Caco-2 (cell line): ENCODE results near the gene SGCD. TPM values are rescaled to one million over a fixed set of nuclear protein-coding genes. Genes with fewer than 3 reads are reported as not detected.

Experiments used
- BruUV-seq: library from RNA; stranded (reverse); fragments of 400-500 nt; replicated peaks from 2 replicates; lab custom pipeline; 2021; lab: Mats Ljungman, UMichigan
- CTCF ChIA-PET: fragments of 300-600 bp; sonication (Branson Sonifier 250); formaldehyde crosslinking; loops from one replicate; lab custom pipeline; 2022; ENCODE audit warnings: antibody characterized with exemption; lab: Charles Lee
- POLR2A ChIA-PET: fragments of 300-600 bp; sonication (Branson Sonifier 250); formaldehyde crosslinking; loops from one replicate; lab custom pipeline; 2022; ENCODE audit warnings: antibody characterized with exemption; lab: Charles Lee
- DNase-seq, 2 experiments: peaks; one replicate each; pipeline versions ENCODE4 v3.0.0 to v3.0.0-alpha.2; 2020 to 2022
- H3K27me3 ChIP-seq: replicated peaks from 2 replicates; pipeline ENCODE4 v1.6.0; 2011; ENCODE audit warnings: low read length; ENCODE audit not compliant: control insufficient read depth, insufficient read depth
- H3K36me3 ChIP-seq: 2 replicates; pipeline ENCODE4 v1.5.1; 2011; ENCODE audit warnings: low read length; ENCODE audit not compliant: control insufficient read depth, insufficient read depth
- H3K4me1 ChIP-seq: fragments of 250-450 bp; sonication (Bioruptor Pico); 2 replicates; pipeline ENCODE4 v1.5.1; 2020; ENCODE audit warnings: mild to moderate bottlenecking
- H3K4me3 ChIP-seq: 2 replicates; pipeline ENCODE4 v1.5.1; 2011; ENCODE audit warnings: low read depth, mild to moderate bottlenecking, control low read depth, low read length
- H3K9me3 ChIP-seq: fragments of 250-450 bp; sonication (Bioruptor Pico); 2 replicates; pipeline ENCODE4 v1.5.1; 2020; ENCODE audit warnings: mild to moderate bottlenecking, moderate library complexity
- H3K27ac Mint-ChIP-seq: one replicate; pipeline ENCODE4 v1.8.0; 2022; ENCODE audit warnings: mixed read lengths; ENCODE audit not compliant: unreplicated experiment
- H3K27me3 Mint-ChIP-seq: one replicate; pipeline ENCODE4 v1.8.0; 2022; ENCODE audit warnings: mixed read lengths; ENCODE audit not compliant: insufficient read depth, unreplicated experiment
- H3K36me3 Mint-ChIP-seq: one replicate; pipeline ENCODE4 v1.8.0; 2022; ENCODE audit warnings: mild to moderate bottlenecking, mixed read lengths; ENCODE audit not compliant: insufficient read depth, unreplicated experiment
- H3K4me1 Mint-ChIP-seq: one replicate; pipeline ENCODE4 v1.8.0; 2022; ENCODE audit warnings: low read depth, mixed read lengths; ENCODE audit not compliant: unreplicated experiment
- H3K4me3 Mint-ChIP-seq: one replicate; pipeline ENCODE4 v1.8.0; 2022; ENCODE audit warnings: mild to moderate bottlenecking, moderate library complexity, mixed read lengths; ENCODE audit not compliant: unreplicated experiment
- H3K9me3 Mint-ChIP-seq: one replicate; pipeline ENCODE4 v1.8.0; 2022; ENCODE audit warnings: mixed read lengths; ENCODE audit not compliant: unreplicated experiment
- intact Hi-C: fragments of 100-400 bp; cut with micrococcal nuclease; formaldehyde crosslinking; loops from one replicate; pipeline ENCODE4 v1.10.0; 2022; ENCODE audit not compliant: unreplicated experiment
- total RNA-seq: library from RNA; stranded (reverse); gene quantifications from 2 replicates; pipeline ENCODE4 v1.2.3, GENCODE V29; 2022
- TF ChIP-seq, protein P1 (sequence below), 2 experiments: fragments of 200-600 bp in 1 of 2; IDR thresholded peaks; 1 replicate in 1 of 2; 2 replicates in 1 of 2; pipeline versions ENCODE4 v1.5.1 to v1.8.0; 2011 to 2022; ENCODE audit warnings: antibody characterized with exemption in 1 of 2, control low read depth in 1 of 2, inconsistent platforms in 1 of 2, low read depth in 1 of 2, low read length in 1 of 2, mild to moderate bottlenecking in 1 of 2, moderate library complexity in 1 of 2; ENCODE audit not compliant: insufficient read depth in 1 of 2, severe bottlenecking in 1 of 2, unreplicated experiment in 1 of 2

SGCD gene
- total RNA-seq, 1 experiment from 2014 or later, result 0.20 TPM

GRCh38 chr5:156570615-156571014 lies 243.7 kb downstream of the SGCD start:
- Histone ChIP-seq H3K4me3 (no peak overlapping the region), H3K4me1 (no peaks in the 10 kb centered on the region), H3K9me3 (no peaks in the 10 kb centered on the region), H3K36me3 (no peaks in the 10 kb centered on the region), H3K27me3 (no peaks in the 10 kb centered on the region)
- ChIA-PET CTCF (no interaction called here), POLR2A (no interaction called here)
- Mint-ChIP-seq H3K9me3 (no peaks in the 10 kb centered on the region), H3K27ac (no peak overlapping the region), H3K36me3 (no peaks in the 10 kb centered on the region), H3K4me1 (no peaks in the 10 kb centered on the region), H3K4me3 (no peak overlapping the region), H3K27me3 (no peaks in the 10 kb centered on the region)
- no peak for DNase-seq
- BruUV-seq, result no TSS peak
- TF ChIP-seq, protein P1, sequence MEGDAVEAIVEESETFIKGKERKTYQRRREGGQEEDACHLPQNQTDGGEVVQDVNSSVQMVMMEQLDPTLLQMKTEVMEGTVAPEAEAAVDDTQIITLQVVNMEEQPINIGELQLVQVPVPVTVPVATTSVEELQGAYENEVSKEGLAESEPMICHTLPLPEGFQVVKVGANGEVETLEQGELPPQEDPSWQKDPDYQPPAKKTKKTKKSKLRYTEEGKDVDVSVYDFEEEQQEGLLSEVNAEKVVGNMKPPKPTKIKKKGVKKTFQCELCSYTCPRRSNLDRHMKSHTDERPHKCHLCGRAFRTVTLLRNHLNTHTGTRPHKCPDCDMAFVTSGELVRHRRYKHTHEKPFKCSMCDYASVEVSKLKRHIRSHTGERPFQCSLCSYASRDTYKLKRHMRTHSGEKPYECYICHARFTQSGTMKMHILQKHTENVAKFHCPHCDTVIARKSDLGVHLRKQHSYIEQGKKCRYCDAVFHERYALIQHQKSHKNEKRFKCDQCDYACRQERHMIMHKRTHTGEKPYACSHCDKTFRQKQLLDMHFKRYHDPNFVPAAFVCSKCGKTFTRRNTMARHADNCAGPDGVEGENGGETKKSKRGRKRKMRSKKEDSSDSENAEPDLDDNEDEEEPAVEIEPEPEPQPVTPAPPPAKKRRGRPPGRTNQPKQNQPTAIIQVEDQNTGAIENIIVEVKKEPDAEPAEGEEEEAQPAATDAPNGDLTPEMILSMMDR (IDR thresholded peaks at IDR 0.05; ENCODE audit: insufficient read depth in 1 of 2, low read depth in 1 of 2, low read length in 1 of 2, severe bottlenecking in 1 of 2, unreplicated experiment in 1 of 2), result no peak
- intact Hi-C loops, result no loop called here

DNA sequence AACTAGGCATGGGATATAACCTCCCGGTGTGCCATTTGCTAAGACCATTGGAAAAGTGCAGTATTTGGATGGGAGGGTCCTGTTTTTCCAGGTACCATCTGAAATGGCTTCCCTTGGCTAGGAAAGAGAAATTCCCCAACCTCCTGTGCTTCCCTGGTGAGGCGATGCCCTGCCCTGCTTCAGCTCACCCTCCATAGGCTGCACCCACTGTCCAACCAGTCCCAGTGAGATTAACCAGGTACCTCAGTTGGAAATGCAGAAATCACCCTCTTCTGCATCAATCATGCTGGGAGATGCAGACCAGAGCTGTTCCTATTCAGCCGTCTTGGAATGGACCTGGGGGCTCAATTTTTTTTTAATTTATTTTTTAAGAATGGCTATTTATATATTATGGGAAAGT lies 254.8 kb downstream of the SGCD start:
- Mint-ChIP-seq H3K9me3 (peaks cover 27% of the 10 kb centered on the region), H3K4me3 (no peak overlapping the region), H3K4me1 (no peaks in the 10 kb centered on the region), H3K27ac (no peak overlapping the region), H3K27me3 (peaks cover 11% of the 10 kb centered on the region), H3K36me3 (no peaks in the 10 kb centered on the region)
- TF ChIP-seq, protein P1 (IDR thresholded peaks at IDR 0.05; ENCODE audit: insufficient read depth in 1 of 2, low read depth in 1 of 2, low read length in 1 of 2, severe bottlenecking in 1 of 2, unreplicated experiment in 1 of 2), result no peak
- ChIA-PET POLR2A (no interaction called here), CTCF (no interaction called here)
- H3K4me3 ChIP-seq, result no peak overlapping the region
- intact Hi-C loops, result no loop called here
- H3K4me1 ChIP-seq, result no peaks in the 10 kb centered on the region
- H3K36me3 ChIP-seq, result no peaks in the 10 kb centered on the region
- no peaks in the 10 kb centered on the region for H3K27me3 ChIP-seq
- no peak for DNase-seq
- no peaks in the 10 kb centered on the region for H3K9me3 ChIP-seq
- no TSS peak for BruUV-seq

DNA sequence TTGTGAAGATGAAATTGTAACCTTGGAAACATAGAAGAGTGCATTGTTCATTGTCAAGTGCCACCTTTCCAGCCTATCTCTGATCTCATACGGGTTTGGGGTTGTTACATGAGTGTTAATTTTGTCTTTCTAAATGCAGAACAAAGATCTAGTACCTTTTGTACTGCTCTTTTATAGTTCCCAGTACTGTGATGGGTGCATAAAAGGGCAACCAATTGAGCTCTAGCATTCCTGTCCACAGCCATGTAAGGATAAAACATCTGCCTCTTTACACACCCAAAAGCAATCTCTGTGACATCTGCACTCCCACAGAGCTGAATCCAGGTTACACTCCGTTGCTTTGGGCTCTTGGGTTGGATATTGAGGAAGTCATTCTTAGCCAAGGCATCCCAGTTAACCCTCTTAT lies 255.2 kb downstream of the SGCD start:
- Mint-ChIP-seq H3K4me1 (no peaks in the 10 kb centered on the region), H3K27me3 (peaks cover 11% of the 10 kb centered on the region), H3K4me3 (no peak overlapping the region), H3K9me3 (peaks cover 27% of the 10 kb centered on the region), H3K36me3 (no peaks in the 10 kb centered on the region), H3K27ac (no peak overlapping the region)
- H3K27me3 ChIP-seq, result no peaks in the 10 kb centered on the region
- TF ChIP-seq, protein P1 (IDR thresholded peaks at IDR 0.05; ENCODE audit: insufficient read depth in 1 of 2, low read depth in 1 of 2, low read length in 1 of 2, severe bottlenecking in 1 of 2, unreplicated experiment in 1 of 2), result no peak
- no peaks in the 10 kb centered on the region for H3K9me3 ChIP-seq
- H3K4me1 ChIP-seq, result no peaks in the 10 kb centered on the region
- no TSS peak for BruUV-seq
- no peaks in the 10 kb centered on the region for H3K36me3 ChIP-seq
- CTCF ChIA-PET, result no interaction called here
- no peak for DNase-seq
- POLR2A ChIA-PET, result no interaction called here
- intact Hi-C loops, result no loop called here
- no peak overlapping the region for H3K4me3 ChIP-seq
